WERI-Rb-1 (cell line): ENCODE measurements around the gene PARVA.

Source experiments
- DNase-seq: peaks from one replicate; pipeline ENCODE4 v3.0.0-alpha.2; 2020
- H3K27ac ChIP-seq: fragments of 250-450 bp; sonication (Bioruptor Pico); 2 replicates; pipeline ENCODE4 v1.5.1; 2020; ENCODE audit warnings: mild to moderate bottlenecking, moderate library complexity
- H3K27me3 ChIP-seq: fragments of 250-450 bp; sonication (Bioruptor Pico); 2 replicates; pipeline ENCODE4 v1.5.1; 2021; ENCODE audit warnings: mild to moderate bottlenecking, low read depth, moderate library complexity; ENCODE audit not compliant: insufficient read depth, severe bottlenecking
- H3K36me3 ChIP-seq: fragments of 250-450 bp; sonication (Bioruptor Pico); 2 replicates; pipeline ENCODE4 v1.5.1; 2020; ENCODE audit warnings: mild to moderate bottlenecking, moderate library complexity
- H3K4me3 ChIP-seq: 2 replicates; pipeline ENCODE4 v1.5.1; 2011; ENCODE audit warnings: low read depth, mild to moderate bottlenecking, control low read depth, low read length
- H3K9me3 ChIP-seq: fragments of 250-450 bp; sonication (Bioruptor Pico); 2 replicates; pipeline ENCODE4 v1.5.1; 2021; ENCODE audit warnings: mild to moderate bottlenecking, moderate library complexity; ENCODE audit not compliant: severe bottlenecking
- TF ChIP-seq, protein P1 (sequence below): IDR thresholded peaks from 2 replicates; pipeline ENCODE4 v1.5.1; 2011; ENCODE audit warnings: low read depth, mild to moderate bottlenecking, control low read depth, inconsistent platforms, low read length

The PARVA gene

DNA sequence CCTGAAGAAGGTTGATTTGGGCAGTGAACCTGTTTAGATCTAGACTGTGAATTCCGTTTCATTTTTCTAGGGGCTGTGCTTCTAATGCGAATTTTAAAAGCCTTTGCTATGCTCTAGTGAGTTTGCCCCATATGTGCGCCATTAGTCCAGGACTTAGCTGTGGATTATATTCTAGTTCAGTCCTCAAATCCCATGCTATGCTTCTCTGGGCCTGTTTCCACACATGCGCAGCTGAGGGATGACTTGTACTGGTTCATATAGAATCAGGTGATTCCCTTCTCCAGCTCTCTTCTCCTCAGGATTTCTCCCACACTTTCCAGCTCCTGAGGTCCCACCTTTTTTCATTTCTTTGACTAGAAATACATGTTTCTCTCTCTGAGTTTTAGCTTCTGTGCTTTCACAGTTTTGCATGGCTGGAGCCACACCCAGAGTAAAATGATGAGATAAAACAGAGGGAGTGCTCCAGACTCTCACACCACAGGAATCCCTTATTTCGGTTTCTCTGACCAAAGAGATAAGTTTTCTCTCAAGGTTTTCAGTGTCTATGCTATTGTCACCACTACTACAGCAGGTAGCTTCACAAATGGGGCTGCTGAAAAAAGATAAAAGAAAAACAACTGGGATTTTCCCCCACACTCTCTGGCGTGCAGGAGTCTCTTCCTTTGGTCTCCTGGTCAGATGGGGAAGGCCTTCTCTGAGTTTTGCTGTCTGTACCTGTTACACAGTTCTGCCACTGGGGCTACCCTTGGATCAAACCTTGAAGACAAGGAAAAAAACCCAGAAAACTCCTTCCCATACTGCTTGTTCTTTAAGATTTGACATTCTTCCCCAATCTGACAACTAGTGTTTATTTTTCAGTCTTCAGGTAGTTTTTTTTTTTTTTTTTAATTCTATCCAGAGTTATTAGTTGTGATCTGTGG, 200.6 kb downstream of the PARVA start:
- H3K4me3 ChIP-seq = no peak overlapping the region
- no peaks in the 10 kb centered on the region for H3K27me3 ChIP-seq
- DNase-seq = peak; percentile 74
- TF ChIP-seq, protein P1, sequence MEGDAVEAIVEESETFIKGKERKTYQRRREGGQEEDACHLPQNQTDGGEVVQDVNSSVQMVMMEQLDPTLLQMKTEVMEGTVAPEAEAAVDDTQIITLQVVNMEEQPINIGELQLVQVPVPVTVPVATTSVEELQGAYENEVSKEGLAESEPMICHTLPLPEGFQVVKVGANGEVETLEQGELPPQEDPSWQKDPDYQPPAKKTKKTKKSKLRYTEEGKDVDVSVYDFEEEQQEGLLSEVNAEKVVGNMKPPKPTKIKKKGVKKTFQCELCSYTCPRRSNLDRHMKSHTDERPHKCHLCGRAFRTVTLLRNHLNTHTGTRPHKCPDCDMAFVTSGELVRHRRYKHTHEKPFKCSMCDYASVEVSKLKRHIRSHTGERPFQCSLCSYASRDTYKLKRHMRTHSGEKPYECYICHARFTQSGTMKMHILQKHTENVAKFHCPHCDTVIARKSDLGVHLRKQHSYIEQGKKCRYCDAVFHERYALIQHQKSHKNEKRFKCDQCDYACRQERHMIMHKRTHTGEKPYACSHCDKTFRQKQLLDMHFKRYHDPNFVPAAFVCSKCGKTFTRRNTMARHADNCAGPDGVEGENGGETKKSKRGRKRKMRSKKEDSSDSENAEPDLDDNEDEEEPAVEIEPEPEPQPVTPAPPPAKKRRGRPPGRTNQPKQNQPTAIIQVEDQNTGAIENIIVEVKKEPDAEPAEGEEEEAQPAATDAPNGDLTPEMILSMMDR = no peak
- H3K36me3 ChIP-seq = no peaks in the 10 kb centered on the region
- no peaks in the 10 kb centered on the region for H3K9me3 ChIP-seq
- H3K27ac ChIP-seq = peak overlapping the region; percentile 36; the same call in 1 of the 2 replicates

DNA sequence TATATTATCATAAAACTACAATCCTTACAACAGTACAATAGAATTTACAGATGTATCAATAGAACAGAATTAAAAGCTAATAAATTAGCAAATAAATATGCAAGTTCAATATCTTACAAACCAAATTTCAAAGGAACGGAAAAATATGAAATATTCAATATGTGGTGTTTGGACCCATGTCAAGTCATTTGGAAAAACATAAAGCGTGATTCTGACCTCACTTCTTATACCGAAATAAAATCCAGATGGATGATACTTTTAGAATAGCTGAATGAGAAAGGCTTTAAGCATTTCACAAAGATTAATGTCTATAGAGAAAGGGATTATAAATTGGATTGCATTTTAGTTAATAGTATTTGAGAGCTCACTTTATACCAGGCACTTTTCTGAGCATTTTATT, 204.0 kb downstream of the PARVA start:
- Histone ChIP-seq H3K27ac (no peak overlapping the region), H3K9me3 (no peaks in the 10 kb centered on the region), H3K36me3 (no peaks in the 10 kb centered on the region), H3K27me3 (no peaks in the 10 kb centered on the region), H3K4me3 (no peak overlapping the region)
- TF ChIP-seq, protein P1 = no peak
- DNase-seq = no peak

GRCh38 chr11:12581923-12582322, 204.6 kb downstream of the PARVA start:
- Histone ChIP-seq H3K4me3 (no peak overlapping the region), H3K36me3 (no peaks in the 10 kb centered on the region), H3K9me3 (no peaks in the 10 kb centered on the region), H3K27ac (no peak overlapping the region), H3K27me3 (no peaks in the 10 kb centered on the region)
- TF ChIP-seq, protein P1 = no peak
- peak; percentile 10 for DNase-seq
